ENCODE data around the gene HES1.

Gene HES1

DNA sequence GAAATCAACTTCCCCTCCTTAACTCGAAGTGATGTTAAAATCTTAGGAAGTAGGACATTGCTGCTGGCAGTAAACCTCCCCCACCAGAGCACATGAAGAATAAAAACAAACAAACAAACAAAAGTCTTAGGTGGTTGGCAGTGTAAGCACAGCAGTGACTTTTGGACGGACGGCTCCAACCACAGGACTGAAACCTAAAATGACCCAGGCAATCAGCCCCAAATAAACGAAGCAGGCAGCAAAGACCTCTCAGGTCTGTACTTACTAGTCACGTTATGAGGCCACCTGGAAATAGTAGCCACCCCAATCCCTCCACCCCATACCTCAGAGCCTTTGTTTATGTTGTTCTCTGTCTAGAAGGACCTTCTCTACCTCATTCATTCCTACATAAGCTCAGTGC is 33.5 kb upstream of the HES1 start:
- DNase-seq (ENCODE audit: low read depth) = no peak

DNA sequence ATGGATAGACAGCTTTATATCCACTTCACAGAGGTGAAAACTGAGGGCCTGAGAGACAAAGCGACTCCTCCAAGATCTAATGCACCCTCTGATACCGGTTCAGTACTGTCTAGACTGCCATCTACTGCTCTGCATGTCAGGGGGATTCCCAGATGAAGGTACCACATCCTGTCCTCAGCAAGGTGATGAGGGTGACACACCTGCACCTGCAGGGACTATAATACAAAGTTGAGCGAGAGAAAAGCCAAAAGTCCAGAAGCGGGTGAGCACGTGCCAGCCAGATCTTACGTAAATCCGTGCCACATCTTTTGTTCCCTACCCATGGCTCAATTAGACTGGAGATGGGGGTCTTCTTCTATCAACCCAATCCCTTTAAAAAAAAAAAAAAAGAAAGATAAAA is 32.4 kb upstream of the HES1 start:
- no peak for DNase-seq (ENCODE audit: low read depth)

DNA sequence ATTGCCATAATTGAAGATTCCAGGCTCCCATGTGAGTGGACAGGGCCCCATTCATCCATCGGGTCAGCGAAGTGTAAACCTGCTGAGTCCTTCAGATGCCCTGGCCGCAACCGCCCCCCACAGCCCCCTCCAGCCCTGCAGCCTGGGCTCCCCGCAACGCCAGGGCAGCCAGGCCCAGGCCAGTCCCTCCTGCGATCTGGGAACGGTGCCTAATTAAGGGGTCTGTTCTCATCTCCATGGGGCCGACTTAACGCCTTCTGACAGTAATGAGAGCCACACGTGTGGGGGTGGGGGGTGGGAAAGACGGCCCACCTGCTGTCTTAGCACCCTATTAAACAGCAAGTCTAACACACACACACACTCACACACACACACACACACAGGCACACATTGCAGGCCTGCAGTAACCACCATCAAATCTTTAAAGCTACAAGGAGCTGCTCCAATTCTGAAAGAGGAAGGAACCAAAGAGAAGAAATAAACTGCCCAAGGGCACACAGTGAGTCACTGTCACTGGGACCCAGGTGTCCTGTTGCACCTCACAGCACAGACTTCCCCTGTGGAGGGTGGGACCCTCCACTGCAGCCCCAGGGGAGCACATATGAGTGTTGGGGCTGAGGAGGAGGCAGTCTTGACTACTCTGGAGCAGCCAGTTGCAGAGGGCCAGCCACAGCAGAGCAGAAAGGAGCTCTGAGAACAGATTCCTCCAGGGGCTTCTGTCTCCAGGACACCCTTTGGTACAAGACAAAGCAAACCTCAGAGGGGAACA is 31.8 kb upstream of the HES1 start:
- DNase-seq (ENCODE audit: low read depth) = no peak

DNA sequence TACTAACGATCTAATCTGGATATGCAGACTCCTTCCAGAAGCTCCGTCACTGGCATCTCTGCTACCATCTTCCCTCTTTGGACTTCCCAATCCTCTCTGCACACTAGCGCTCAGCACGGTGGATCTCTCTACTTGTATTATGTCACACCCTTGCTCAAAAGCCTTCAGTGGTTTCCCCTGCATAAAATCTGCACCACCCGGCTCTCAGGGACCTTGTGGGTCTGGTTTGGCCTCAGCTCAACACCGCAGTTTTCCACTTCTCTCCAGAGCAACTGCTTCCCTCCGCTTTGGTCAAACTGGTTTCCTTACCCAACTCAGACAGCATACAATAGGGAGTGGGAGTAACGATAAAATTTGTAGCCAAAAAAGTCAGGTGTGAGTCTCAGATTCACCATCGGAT is 30.7 kb upstream of the HES1 start:
- no peak for DNase-seq (ENCODE audit: low read depth)

DNA sequence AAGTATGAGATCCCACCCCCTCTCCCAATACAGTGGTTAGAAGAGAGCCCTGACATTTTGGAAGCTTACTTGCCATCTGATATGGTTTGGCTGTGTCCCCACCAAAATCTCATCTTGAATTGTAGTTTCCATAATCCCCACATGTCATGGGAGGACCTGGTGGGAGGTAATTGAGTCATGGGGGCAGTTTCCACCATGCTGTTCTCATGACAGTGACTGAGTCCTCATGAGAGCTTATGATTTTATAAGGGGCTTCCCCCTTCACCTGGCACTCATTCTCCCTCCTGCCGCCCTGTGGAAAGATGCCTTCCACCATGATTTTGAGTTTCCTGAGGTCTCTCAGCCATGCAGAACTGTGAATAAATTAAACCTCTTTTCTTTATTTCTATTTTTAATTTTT is 28.8 kb upstream of the HES1 start:
- no peak for DNase-seq (ENCODE audit: low read depth)

DNA sequence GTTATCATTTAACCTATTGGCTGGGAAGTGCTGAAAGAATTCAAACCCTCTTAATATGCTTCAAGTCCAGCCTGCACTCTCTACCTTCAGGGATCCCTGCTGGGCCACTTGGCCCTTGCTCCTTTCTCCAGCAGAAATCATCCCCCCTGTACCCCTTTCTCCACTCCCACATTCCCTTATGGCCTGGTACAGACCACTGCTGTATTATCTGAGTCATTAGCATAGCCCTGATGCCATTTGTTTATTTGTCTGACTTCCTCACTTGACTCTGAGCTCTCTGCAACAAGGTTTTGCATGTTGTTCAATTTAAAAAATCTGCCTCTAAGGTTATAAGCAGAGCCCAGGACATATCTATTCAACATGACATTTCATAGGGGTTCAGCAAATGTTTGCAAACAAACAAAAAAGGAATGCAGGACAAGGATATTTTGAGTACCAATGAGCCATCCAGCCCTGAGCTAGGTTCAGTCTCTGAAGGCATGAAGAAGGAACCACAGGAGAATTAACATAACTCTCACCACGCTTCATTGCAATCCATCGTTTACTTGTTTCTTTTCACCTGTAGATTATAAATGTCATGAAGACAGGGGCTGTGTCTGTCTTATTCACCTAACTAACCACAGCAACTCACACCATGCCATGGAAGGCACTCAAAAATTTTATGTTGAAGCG is 26.6 kb upstream of the HES1 start:
- no peak for DNase-seq (ENCODE audit: low read depth)

DNA sequence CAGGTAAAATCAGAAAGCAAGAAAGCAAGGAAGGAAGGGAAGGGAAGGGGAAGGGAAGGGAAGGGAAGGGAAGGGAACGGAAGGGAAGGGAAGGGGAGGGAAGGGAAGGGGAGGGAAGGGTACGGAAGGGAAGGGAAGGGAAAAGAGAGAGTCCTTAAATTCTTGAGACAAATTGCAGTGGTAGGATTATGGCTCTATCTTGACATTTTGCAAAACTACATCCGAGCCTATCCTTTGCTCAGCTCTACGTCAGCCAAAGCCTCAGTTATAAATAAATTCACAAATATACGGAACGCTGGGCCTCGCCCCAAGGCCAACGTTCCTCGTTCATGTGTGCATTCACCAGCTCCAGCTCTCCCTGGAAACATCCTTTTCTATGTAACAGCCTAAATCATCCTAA is 25.5 kb upstream of the HES1 start:
- no peak for DNase-seq (ENCODE audit: low read depth)

DNA sequence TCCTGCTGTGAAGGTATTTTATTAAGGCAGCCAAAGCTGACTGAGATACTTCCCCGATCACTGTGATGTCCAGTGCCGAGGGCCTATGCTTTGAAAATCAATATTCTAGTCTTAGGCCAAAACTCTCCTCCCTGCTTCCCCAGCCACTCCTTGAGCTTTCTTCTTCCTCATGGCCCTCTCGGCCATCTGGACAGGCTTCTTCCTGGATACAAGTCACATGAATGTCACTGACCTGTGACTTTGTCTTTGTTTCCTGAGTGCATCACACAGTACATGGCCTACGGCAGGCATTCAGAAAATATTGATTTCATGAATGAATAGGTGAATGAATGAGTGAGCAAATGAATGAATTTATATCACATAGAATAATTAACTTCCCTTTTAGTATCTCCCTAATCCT is 24.6 kb upstream of the HES1 start:
- DNase-seq (ENCODE audit: low read depth) = no peak

DNA sequence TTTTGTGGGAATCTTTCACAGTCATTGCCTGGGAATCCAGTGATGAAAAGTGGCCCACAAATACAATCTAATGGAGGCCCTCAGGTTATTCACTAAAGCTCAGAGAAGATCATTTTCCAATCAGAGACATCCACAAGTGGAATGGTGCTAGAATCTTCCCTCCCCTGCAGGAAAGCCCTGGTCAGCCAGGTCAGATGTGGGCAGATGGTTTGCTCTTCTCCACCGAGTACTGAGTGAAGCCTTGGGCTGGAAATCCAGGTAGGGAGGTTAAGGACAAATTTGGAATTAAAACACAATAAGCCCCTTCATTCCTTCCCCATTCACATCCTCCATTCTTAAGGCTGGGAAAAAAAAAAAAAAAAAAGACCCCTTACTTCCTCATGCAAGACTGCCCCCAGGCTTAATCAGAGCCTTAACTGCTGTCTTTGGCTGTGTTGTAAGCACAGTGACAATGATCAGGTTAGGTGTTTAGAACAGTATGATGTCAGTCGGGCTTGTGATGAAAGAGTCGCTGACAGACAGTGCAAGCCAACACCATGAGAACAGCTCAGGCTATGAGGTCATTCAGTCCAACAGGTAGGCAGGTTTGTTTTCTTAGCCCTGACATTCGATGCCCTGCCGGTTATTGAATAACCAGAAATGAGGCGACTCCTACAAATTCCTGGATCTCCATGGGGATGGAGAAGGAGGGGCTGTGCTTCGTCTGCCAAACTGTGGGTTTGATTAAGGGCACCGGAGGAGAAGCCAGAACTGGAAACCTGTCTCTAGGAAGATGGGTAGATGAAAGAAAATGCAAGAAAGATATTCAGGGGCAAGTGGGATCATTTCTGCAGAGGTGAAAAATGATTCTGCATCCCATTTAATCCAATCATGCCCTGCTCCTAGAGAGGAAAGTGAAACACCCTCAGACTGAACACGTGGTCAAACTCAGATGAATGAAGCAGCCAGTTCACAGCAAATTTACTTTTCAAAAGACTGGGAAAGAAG is 23.5 kb upstream of the HES1 start:
- DNase-seq (ENCODE audit: low read depth) = no peak

DNA sequence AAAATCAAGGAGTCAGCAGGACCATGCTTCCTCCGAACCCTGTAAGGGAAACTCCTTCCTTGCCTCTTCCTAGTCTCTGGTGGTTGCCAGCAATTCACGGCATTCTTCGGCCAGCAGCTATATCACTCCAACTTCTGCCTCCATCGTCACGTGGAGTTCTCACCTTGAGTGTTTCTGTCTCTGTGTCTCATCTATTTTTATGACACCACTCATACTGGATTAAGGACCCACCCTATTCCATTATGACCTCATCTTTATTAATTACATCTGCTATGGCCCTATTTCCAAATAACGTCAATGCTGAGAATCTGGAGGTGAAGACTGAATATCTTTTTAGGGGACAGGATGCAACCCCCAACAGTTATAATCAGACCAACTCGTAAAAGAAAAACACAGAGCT is 21.8 kb upstream of the HES1 start:
- no peak for DNase-seq (ENCODE audit: low read depth)

DNA sequence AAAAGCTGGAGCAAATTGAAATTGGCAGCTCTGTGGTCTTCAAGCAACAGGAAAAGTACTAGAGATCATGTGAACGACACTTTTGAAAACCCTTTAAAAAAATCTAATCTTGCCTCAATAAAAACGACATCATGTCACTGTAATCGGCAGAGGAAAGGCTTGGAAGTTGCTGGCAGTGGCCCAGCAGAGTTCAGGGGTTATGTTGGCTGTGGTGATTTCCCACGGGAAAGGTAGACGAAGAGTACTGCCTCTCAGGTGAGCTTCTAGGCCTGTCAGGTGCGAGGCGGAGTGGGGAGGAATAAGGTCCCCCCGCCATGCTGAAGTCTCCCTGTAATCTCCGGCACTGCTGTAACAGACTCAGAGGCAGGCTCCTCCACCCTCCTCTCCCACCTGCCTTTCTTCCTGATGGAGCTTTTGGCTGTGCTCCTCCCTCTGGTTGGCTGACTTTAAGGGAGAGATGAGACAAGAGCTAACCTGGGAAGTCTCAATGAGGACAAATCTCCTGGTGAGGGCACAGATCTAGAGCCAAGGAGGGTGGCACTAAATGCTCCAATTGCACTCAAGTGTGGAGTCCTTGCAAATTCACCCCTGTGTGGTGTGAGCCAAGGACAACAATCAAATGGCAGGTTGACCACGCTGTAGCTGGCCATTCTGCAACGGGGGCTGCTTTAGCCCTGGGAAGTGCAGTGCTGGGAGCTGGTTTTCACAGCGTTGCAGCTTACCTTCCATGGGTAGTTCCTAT is 18.7 kb upstream of the HES1 start:
- DNase-seq (ENCODE audit: low read depth) = no peak

DNA sequence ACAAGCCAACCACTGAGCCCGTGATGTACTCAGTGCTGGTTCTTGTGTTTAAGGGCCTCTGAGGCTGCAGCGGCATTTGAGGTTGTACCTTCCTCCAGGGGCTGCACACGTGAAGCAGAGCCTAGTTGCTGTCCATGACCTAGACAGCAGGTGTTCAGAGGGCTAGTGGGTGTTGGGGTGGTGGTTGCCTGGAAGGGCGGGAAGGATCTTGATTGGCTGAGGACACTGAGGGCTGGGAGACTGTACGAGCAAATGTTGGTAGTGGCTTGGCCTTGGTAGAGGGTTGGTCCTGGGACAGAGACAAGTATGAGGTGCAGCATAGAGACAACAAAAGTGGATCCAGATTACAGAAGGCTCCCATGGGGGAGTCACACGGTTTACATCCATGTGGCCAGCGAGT is 17.0 kb upstream of the HES1 start:
- DNase-seq (ENCODE audit: low read depth) = no peak

DNA sequence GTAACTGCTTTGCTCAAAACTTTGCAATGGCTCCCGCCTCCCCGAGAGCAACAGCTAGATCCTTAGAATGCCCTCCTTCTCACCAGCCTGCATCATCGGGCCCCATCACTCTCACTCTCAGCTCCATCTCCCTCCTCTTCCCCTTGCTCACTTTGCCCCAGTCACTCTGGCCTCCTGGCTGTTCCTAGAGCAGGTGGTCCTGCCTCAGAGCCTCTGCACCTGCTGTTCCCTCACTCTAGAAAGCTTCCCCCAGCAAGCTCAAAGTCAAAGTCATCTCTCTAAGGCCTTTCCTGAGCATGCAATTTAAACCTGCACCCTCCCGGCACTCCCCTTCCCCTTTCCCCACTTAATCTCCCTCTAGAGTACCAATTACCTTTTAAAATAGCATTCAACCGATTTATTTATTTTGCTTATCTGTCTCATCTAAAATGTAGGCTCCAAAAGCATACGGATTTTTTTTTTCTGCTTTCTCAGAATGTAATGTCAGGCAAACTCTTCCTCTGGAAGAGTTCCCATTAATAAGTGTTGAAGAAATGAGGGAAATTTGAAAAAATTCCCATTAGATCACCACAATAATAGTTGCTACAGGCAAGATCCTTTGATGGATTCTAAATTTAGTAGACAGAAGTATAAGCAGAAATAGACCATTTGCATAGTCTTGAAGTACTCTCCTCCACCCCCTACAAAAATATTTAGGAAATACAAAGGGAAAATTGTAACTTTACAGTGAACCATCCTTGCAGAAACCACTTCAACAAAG is 15.9 kb upstream of the HES1 start:
- DNase-seq (ENCODE audit: low read depth) = no peak

DNA sequence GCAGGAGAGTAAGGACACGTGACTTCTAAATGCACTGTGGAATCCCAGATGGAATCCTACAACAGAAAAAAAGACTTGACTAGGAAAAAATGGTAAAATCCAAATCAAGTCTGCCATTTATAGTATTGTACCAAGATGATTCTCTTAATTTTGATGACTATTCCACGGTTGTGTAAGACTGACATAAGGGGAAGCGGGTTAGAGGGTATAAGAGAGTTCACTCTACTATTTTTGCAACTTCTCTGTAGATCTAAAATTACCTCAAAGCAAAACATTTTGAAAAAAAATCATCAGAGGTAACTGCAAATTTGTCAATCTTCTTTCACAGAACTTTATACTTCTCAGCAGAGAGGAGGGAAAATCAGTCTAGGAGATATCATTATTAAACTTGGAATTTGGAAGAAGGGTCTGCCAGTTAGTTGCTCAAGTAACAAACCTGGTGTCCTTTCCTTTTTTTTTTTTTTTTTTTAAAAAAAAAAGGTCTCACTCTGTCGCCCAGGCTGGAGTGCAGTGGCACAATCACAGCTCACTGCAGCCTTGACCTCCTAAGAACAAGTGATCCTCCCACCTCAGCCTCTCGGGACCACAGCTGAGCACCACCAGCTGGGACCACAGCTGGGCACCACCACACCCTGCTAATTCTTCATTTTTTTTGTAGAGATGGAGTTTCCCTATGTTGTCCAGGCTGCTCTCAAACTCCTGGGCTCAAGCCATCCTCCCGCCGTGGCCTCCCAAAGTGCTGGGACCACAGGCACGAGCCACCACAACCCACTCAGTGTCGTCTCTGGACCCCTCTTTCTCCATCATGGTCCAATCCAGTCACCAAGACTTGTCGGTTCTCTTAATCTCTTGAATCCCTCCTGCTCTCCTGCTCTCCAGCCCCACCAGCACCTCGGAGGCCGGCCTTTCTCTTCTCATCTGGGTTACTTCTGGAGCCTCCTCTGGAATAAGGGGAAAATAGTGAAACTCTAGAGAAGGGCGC is 14.9 kb upstream of the HES1 start:
- no peak for DNase-seq (ENCODE audit: low read depth)

DNA sequence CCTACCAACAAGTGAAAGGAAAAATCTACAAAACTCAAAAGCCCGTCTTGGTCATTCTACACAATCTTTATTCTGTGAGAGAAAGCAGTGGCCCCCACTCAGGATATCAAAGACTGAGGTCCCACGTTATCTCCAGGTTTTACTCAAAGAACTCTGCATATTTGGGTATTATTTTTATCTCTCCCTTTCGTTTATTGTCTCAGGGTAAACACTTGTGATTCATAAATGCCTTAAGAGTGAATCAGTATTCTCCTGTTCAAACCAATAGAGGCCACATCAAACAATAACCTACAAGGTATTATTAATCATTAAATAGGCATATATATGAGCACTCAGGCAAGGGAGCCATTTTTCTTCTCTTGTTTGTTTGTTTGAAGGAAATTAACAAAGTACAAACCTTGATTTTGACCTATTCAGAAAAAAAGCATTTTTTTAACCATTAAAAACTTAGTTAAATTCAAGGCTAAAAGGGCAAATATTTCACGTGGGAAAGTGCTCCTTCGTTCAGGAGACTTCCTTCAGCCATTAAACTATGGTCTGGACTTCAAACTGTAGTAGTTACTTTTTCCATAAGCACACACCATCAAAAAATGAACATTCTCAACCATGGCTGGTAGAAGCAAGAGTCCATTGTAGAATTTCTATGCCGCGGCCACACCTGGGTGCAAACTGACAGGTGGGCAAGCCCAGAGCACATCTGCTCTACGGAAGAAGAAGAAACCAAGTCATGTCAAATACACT is 13.9 kb upstream of the HES1 start:
- no peak for DNase-seq (ENCODE audit: low read depth)

DNA sequence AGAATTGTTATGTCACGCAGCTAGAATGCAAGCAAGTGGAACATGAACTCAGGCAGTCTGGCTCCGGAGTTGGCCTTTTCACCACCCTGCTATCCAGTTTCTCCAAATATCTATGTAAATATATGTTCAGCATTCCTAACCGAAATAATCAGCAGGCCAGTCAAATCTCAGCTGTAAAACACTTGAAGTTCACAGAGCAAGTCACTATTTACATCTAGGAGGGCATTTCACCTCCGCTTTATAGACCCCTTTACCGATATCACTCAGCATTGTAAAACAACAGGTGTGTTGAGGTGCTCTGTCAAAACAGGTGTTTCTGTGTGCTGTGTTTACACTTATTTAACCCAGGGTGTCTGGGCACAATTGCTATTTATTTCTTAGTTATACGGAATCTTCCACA is 12.2 kb upstream of the HES1 start:
- DNase-seq (ENCODE audit: low read depth) = no peak

DNA sequence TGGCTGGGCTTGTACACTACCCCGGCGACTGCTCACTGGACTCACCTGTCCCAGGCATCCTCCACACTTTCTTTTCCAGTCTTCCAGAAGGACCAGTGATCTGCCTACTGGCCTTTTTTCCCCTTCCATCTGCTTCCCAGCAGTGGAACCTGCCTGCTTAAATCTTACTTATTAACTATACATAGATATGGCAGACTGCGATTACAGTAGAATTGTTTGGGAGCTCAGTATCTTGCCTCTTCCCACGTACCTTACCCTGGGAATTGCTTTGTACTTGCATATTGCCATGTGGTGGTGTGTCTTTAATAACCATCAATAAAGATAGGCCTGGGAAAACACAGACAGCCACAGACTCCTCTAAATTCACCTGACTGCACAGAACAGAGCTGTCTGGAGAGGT is 11.8 kb upstream of the HES1 start:
- no peak for DNase-seq (ENCODE audit: low read depth)

DNA sequence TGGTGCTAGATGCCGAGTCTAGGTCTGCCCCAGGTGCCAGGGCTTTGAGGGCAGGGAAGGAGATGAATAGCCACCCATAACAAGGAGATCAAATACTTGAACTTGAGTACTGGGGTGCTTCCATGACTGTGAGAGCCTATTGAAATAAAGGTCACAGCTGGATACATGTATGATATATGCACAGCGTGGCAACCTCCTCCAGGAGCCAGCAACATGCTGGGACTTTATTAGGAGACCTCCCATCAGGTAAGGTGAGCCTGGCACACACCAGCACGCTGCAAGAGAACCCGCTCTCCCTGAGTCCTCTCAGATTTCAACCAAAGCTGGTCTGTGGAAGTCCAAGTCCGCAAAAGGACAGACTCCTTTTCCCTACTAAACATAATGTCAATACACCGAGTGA is 10.5 kb upstream of the HES1 start:
- no peak for DNase-seq (ENCODE audit: low read depth)

DNA sequence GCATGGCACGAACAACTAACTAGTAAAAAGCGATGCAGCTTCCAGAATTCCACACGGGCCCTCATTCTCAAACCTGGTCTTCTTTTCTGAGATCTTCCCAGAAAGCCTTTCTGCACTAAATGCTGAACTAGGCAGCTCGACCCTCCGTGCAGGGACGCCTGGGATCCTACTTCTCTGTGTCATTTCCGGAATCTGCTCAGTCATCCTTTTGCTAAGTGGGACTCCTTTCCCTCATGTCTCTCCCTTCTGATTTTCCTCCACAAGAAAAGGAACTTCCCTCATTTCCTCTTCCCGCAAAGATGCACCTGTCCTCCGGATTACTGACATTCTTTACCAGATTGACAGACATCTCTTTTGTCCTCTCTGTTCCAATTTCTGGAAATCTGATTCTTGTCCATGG is 9.2 kb upstream of the HES1 start:
- DNase-seq (ENCODE audit: low read depth) = no peak

Data from stimulated activated CD8-positive, alpha-beta memory T cell treated with anti-CD3 and anti-CD28 coated beads, Interleukin-7, amount 100 ng/mL, for 24 hours (primary cell).